Panc1 (cell line): ENCODE results near the gene LYPD6.

Experiments used
- POLR2AphosphoS5 ChIP-seq: IDR thresholded peaks from 2 replicates; pipeline ENCODE4 v1.6.1; 2012; ENCODE audit warnings: mild to moderate bottlenecking, low read depth, low read length, moderate library complexity
- SIN3A ChIP-seq: IDR thresholded peaks from 2 replicates; pipeline ENCODE4 v1.6.1; 2012; ENCODE audit warnings: low read depth, mild to moderate bottlenecking, low read length, moderate library complexity, borderline replicate concordance; ENCODE audit not compliant: insufficient read depth
- TCF7L2 ChIP-seq: IDR thresholded peaks from 2 replicates; pipeline ENCODE4 v1.6.1; 2011; ENCODE audit warnings: mild to moderate bottlenecking, low read depth, low read length, inconsistent platforms
- TF ChIP-seq, protein P1 (sequence below): fragments of 450-650 bp; IDR thresholded peaks from 2 replicates; pipeline ENCODE4 v1.5.1; 2017; ENCODE audit warnings: mild to moderate bottlenecking
- TF ChIP-seq, protein P2 (sequence below), 2 experiments: IDR thresholded peaks; 2 replicates each; pipeline ENCODE4 v1.6.1; 2011 to 2012; ENCODE audit warnings: low read depth in 2 of 2, control low read depth in 1 of 2, low read length in 1 of 2, mild to moderate bottlenecking in 1 of 2, moderate library complexity in 1 of 2; ENCODE audit not compliant: insufficient read depth in 1 of 2

DNA sequence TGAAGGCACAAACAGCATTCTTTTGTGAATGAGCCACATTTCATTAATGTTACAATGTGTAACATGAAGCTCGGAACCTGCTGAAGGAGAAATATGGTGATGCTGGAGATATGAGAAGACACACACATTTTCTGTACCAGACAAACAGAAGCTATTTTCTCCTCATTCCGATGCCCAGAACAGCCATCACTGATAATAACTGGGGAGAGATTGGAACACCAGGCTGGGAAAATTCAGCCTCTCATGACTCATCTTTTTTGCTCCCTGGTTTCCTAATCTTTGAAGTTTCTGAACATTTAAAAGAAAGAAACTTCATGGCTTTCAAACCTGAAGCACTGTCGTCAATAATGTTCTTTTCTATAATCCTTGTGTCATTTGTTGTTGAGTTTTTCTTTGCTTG is 110.9 kb downstream of the LYPD6 start:
- TF ChIP-seq, protein P1, sequence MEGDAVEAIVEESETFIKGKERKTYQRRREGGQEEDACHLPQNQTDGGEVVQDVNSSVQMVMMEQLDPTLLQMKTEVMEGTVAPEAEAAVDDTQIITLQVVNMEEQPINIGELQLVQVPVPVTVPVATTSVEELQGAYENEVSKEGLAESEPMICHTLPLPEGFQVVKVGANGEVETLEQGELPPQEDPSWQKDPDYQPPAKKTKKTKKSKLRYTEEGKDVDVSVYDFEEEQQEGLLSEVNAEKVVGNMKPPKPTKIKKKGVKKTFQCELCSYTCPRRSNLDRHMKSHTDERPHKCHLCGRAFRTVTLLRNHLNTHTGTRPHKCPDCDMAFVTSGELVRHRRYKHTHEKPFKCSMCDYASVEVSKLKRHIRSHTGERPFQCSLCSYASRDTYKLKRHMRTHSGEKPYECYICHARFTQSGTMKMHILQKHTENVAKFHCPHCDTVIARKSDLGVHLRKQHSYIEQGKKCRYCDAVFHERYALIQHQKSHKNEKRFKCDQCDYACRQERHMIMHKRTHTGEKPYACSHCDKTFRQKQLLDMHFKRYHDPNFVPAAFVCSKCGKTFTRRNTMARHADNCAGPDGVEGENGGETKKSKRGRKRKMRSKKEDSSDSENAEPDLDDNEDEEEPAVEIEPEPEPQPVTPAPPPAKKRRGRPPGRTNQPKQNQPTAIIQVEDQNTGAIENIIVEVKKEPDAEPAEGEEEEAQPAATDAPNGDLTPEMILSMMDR: no peak
- TF ChIP-seq SIN3A (no peak), POLR2AphosphoS5 (no peak), TCF7L2 (no peak)
- TF ChIP-seq, protein P2, sequence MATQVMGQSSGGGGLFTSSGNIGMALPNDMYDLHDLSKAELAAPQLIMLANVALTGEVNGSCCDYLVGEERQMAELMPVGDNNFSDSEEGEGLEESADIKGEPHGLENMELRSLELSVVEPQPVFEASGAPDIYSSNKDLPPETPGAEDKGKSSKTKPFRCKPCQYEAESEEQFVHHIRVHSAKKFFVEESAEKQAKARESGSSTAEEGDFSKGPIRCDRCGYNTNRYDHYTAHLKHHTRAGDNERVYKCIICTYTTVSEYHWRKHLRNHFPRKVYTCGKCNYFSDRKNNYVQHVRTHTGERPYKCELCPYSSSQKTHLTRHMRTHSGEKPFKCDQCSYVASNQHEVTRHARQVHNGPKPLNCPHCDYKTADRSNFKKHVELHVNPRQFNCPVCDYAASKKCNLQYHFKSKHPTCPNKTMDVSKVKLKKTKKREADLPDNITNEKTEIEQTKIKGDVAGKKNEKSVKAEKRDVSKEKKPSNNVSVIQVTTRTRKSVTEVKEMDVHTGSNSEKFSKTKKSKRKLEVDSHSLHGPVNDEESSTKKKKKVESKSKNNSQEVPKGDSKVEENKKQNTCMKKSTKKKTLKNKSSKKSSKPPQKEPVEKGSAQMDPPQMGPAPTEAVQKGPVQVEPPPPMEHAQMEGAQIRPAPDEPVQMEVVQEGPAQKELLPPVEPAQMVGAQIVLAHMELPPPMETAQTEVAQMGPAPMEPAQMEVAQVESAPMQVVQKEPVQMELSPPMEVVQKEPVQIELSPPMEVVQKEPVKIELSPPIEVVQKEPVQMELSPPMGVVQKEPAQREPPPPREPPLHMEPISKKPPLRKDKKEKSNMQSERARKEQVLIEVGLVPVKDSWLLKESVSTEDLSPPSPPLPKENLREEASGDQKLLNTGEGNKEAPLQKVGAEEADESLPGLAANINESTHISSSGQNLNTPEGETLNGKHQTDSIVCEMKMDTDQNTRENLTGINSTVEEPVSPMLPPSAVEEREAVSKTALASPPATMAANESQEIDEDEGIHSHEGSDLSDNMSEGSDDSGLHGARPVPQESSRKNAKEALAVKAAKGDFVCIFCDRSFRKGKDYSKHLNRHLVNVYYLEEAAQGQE (IDR thresholded peaks at IDR 0.05; ENCODE audit: insufficient read depth in 1 of 2, low read depth in 2 of 2, low read length in 1 of 2): no peak
